WTC11 (cell line): ENCODE data around the gene GRK1. TPM values are rescaled to one million over a fixed set of nuclear protein-coding genes. Genes with fewer than 3 reads are reported as not detected.

Experiments
- ATAC-seq: fragments of 200-7000 bp; cut with Tn5 transposase; 2 replicates; pipeline ENCODE4 v1.10.0; 2021; ENCODE audit warnings: mild to moderate bottlenecking, moderate library complexity
- CTCF ChIA-PET: fragments of 300-600 bp; sonication (Branson Sonifier 250); formaldehyde crosslinking; loops from one replicate; lab custom pipeline; 2021; ENCODE audit warnings: antibody characterized with exemption; lab: Charles Lee
- POLR2A ChIA-PET: fragments of 350-600 bp; sonication (Branson Sonifier 250); formaldehyde crosslinking; loops from one replicate; lab custom pipeline; 2021; ENCODE audit warnings: antibody characterized with exemption; lab: Charles Lee
- DNase-seq: peaks from one replicate; pipeline ENCODE4 v3.0.0; 2021; ENCODE audit warnings: low spot score
- H3K27ac Mint-ChIP-seq: 2 replicates; pipeline ENCODE4 v1.8.0; 2021; ENCODE audit warnings: mixed read lengths
- H3K27me3 Mint-ChIP-seq: 2 replicates; pipeline ENCODE4 v1.8.0; 2021; ENCODE audit warnings: low read depth, mild to moderate bottlenecking, moderate library complexity, mixed read lengths
- H3K36me3 Mint-ChIP-seq: 2 replicates; pipeline ENCODE4 v1.8.0; 2021; ENCODE audit warnings: mixed read lengths
- H3K4me1 Mint-ChIP-seq: 2 replicates; pipeline ENCODE4 v1.8.0; 2022; ENCODE audit warnings: mixed read lengths
- H3K4me3 Mint-ChIP-seq: 2 replicates; pipeline ENCODE4 v1.8.0; 2021; ENCODE audit warnings: mild to moderate bottlenecking, moderate library complexity, mixed read lengths
- H3K9me3 Mint-ChIP-seq: 2 replicates; pipeline ENCODE4 v1.8.0; 2021; ENCODE audit warnings: mixed read lengths
- E2F1 ChIP-seq: sonication (generic); formaldehyde crosslinking; IDR thresholded peaks from 2 replicates; pipeline ENCODE4 v1.8.0; 2022; ENCODE audit warnings: mild to moderate bottlenecking, missing genetic modification reagents
- IRF1 ChIP-seq: sonication (generic); formaldehyde crosslinking; IDR thresholded peaks from 2 replicates; pipeline ENCODE4 v1.8.0; 2023; ENCODE audit warnings: missing genetic modification reagents
- KAT7 ChIP-seq: sonication (generic); formaldehyde crosslinking; IDR thresholded peaks from 2 replicates; pipeline ENCODE4 v1.8.1; 2023; ENCODE audit warnings: missing genetic modification reagents, mild to moderate bottlenecking, borderline replicate concordance
- NR3C1 ChIP-seq: sonication (generic); formaldehyde crosslinking; conservative IDR thresholded peaks from 2 replicates; pipeline ENCODE4 v1.8.1; 2023; ENCODE audit warnings: low read depth, mild to moderate bottlenecking, missing genetic modification reagents
- USF1 ChIP-seq: sonication (generic); formaldehyde crosslinking; IDR thresholded peaks from 2 replicates; pipeline ENCODE4 v1.8.0; 2022; ENCODE audit warnings: mild to moderate bottlenecking, missing genetic modification reagents
- total RNA-seq: library from RNA; stranded (reverse); gene quantifications from 3 replicates; pipeline ENCODE4 v1.2.3, GENCODE V29; 2021

GRK1 gene
- total RNA-seq, 1 experiment from 2014 or later: 0.17 TPM

GRCh38 chr13:113786262-113786841, 119.3 kb downstream of the GRK1 start:
- Mint-ChIP-seq H3K4me1 (peaks cover 13% of the 10 kb centered on the region), H3K4me3 (no peak overlapping the region), H3K36me3 (peaks cover 20% of the 10 kb centered on the region), H3K9me3 (no peaks in the 10 kb centered on the region; the same call in none of the 2 replicates), H3K27me3 (peaks cover 5% of the 10 kb centered on the region), H3K27ac (no peak overlapping the region)
- DNase-seq (no peak), ATAC-seq (no peak)
- ChIA-PET CTCF (no interaction called here), POLR2A (no interaction called here)
- TF ChIP-seq KAT7 (CRISPR knock-in tag) (no peak), USF1 (CRISPR knock-in tag) (no peak), E2F1 (CRISPR knock-in tag) (no peak), NR3C1 (CRISPR knock-in tag) (no peak), IRF1 (CRISPR knock-in tag) (no peak)

Other genes starting within 250 kb of the GRK1 start
- 1.0 to 1.5 TPM (median 1.4 TPM) in 3 replicates for gene ADPRHL1, start 213.7 kb upstream of the GRK1 start, total RNA-seq
- gene DCUN1D2, start 176.5 kb upstream of the GRK1 start, total RNA-seq: 34.0 to 42.5 TPM (median 36.0 TPM) in 3 replicates
- gene TFDP1, start 82.5 kb upstream of the GRK1 start, total RNA-seq: 52.6 to 61.2 TPM (median 54.1 TPM) in 3 replicates
- not detected in 3 replicates for gene ATP4B, start 9.0 kb upstream of the GRK1 start, total RNA-seq
- 4.7 to 5.9 TPM (median 4.8 TPM) in 3 replicates for gene TMEM255B, start 92.0 kb downstream of the GRK1 start, total RNA-seq
- 29.4 to 33.7 TPM (median 33.7 TPM) in 3 replicates for gene GAS6, start 196.9 kb downstream of the GRK1 start, total RNA-seq